SK-N-SH treated with all-trans-retinoic acid at 6 μM for 48 hours (cell line): ENCODE results near the gene DGUOK.

ENCODE experiments used
- ESRRG ChIP-seq: fragments of 250-450 bp; sonication (Bioruptor Pico); IDR thresholded peaks from 2 replicates; pipeline ENCODE4 v1.6.1; 2021; ENCODE audit warnings: mild to moderate bottlenecking
- PATZ1 ChIP-seq: fragments of 250-450 bp; sonication (Bioruptor Pico); IDR thresholded peaks from 2 replicates; pipeline ENCODE4 v1.8.0; 2020; ENCODE audit warnings: mild to moderate bottlenecking, moderate library complexity, borderline replicate concordance
- PPARA ChIP-seq: fragments of 250-450 bp; sonication (Bioruptor Pico); IDR thresholded peaks from 2 replicates; pipeline ENCODE4 v1.5.0; 2020; ENCODE audit warnings: mild to moderate bottlenecking, borderline replicate concordance
- RARB ChIP-seq: fragments of 250-450 bp; sonication (Bioruptor Pico); IDR thresholded peaks from 2 replicates; pipeline ENCODE4 v1.8.0; 2021; ENCODE audit warnings: mild to moderate bottlenecking, moderate library complexity
- SNAI2 ChIP-seq: fragments of 250-450 bp; sonication (Bioruptor Pico); IDR thresholded peaks from 2 replicates; pipeline ENCODE4 v1.5.0; 2020; ENCODE audit warnings: mild to moderate bottlenecking, moderate library complexity
- TOX ChIP-seq: fragments of 250-450 bp; sonication (Bioruptor Pico); IDR thresholded peaks from 2 replicates; pipeline ENCODE4 v1.8.0; 2021; ENCODE audit warnings: mild to moderate bottlenecking, moderate library complexity, borderline replicate concordance
- ZFP30 ChIP-seq: fragments of 450-650 bp; formaldehyde crosslinking; IDR thresholded peaks from 2 replicates; pipeline ENCODE4 v1.5.0; 2022; ENCODE audit warnings: mild to moderate bottlenecking, moderate library complexity
- ZNF565 ChIP-seq: fragments of 450-650 bp; formaldehyde crosslinking; conservative IDR thresholded peaks from 2 replicates; pipeline ENCODE4 v1.5.0; 2020; ENCODE audit warnings: low read depth, mild to moderate bottlenecking, moderate library complexity

- no peak for TF ChIP-seq ZFP30 (CRISPR knock-in tag)
- TF ChIP-seq PATZ1 (CRISPR knock-in tag), result no peak
- TF ChIP-seq SNAI2 (CRISPR knock-in tag), result no peak
- no peak for TF ChIP-seq ZNF565 (CRISPR knock-in tag)
- no peak for TF ChIP-seq PPARA (CRISPR knock-in tag)
- no peak for TF ChIP-seq TOX (CRISPR knock-in tag)
- TF ChIP-seq ESRRG (CRISPR knock-in tag), result no peak
- TF ChIP-seq RARB (CRISPR knock-in tag), result no peak
Observed at GRCh38 chr2:73946666-73947065, 20.0 kb downstream of the DGUOK start.
